Natural killer cell (primary cell): ENCODE results near the gene LYPD4. TPM values are rescaled to one million over a fixed set of nuclear protein-coding genes. Genes with fewer than 3 reads are reported as not detected.

Experiments
- total RNA-seq, 4 donors: library from RNA; stranded (reverse); fragments of 120-200 nt in 1 of 4; gene quantifications; one replicate each; pipeline versions ENCODE4 v1.2.3 to v1.2.4, GENCODE V29; 2013 to 2022

The LYPD4 gene
- total RNA-seq, 3 donors from 2014 or later (not counting 1 experiment from before 2014, with no cell fraction given), result not detected

Other genes starting within 250 kb of the LYPD4 start
- 1 to 10 TPM in 1 of 3 donors, under 1 TPM in 2; 0.52 to 1.1 (median 0.78) TPM for gene CEACAM4, start 217.6 kb downstream of the LYPD4 start, total RNA-seq
- gene CEACAM7, start 156.4 kb downstream of the LYPD4 start, total RNA-seq, result not detected
- not detected for gene CEACAM5, start 136.1 kb downstream of the LYPD4 start, total RNA-seq
- not detected for gene CEACAM6, start 89.2 kb downstream of the LYPD4 start, total RNA-seq
- 1 to 10 TPM in 2 of 3 donors, not detected in 1; 1.3 to 1.7 TPM for gene CEACAM3, start 48.1 kb downstream of the LYPD4 start, total RNA-seq
- gene DMRTC2, start 359 bp upstream of the LYPD4 start, total RNA-seq, result not detected
- gene RPS19, start 15.6 kb upstream of the LYPD4 start, total RNA-seq, result 1,000 to 10,000 TPM; 1,358 to 1,814 (median 1,709) TPM
- 10 to 100 TPM in 1 of 3 donors, 1 to 10 TPM in 2; 5.6 to 35.5 (median 6.0) TPM for gene CD79A, start 32.6 kb upstream of the LYPD4 start, total RNA-seq
- 1,000 to 10,000 TPM; 1,177 to 1,409 (median 1,354) TPM for gene ARHGEF1, start 38.5 kb upstream of the LYPD4 start, total RNA-seq
- 1 to 10 TPM; 1.1 to 2.1 (median 1.5) TPM for gene ERFL, start 83.8 kb upstream of the LYPD4 start, total RNA-seq
- gene RABAC1, start 114.6 kb upstream of the LYPD4 start, total RNA-seq, result 10 to 100 TPM; 76.8 to 100.0 (median 78.4) TPM
- 10 to 100 TPM; 13.5 to 18.2 (median 14.0) TPM for gene ATP1A3, start 149.5 kb upstream of the LYPD4 start, total RNA-seq
- gene GRIK5, start 225.5 kb upstream of the LYPD4 start, total RNA-seq, result 1 to 10 TPM in 1 of 3 donors, under 1 TPM in 1, not detected in 1; 0.31 to 2.1 TPM
- gene ZNF574, start 231.5 kb upstream of the LYPD4 start, total RNA-seq, result 10 to 100 TPM; 21.6 to 23.7 (median 23.1) TPM